ENCODE results near the gene CPLX3. TPM values are rescaled to one million over a fixed set of nuclear protein-coding genes. Genes with fewer than 3 reads are reported as not detected.

CPLX3 gene
- total and polyA plus RNA-seq, 10 of the 15 experiments (the other 5 are each of a cell fraction or from before 2014, with no cell fraction given): 0.02 to 0.04 TPM; not detected in 8

DNA sequence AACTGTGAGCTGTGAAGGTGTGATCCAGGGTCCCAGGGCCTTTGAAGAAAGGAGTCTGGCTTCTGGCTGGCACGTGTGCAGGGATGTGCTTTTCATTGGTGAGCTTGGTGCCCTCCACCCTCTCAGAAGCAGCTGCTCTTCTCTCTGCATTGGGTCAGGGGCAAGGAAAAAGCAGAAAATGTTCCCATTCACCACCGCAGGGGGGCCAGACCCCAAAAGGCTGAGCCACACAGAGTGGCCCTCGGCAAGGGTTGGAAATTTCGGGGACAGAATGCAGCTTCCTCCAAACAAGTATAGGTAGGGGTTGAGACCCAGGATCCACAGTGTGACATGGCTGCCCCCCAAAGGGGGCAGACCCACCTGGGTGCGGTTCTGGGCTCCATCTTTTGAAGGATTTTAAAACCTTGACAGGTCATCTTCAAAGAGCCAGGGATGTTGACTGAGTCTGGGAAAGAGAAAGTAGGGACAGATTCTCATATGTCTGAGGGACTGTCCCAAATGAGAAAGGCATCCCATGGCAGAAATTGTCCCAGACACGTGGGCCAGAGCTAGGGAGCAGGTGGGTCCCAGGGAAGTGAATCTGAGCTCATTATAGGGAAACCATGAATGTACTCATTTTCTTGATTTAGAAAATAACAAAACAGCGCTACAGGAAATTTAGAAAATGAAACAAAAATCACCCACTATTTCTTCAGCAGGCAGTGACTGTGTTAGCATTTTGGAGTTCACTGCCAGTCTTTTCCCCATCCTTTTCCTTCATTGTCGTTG lies 41.8 kb upstream of the CPLX3 start (continued):
- TF ChIP-seq, protein P1, sequence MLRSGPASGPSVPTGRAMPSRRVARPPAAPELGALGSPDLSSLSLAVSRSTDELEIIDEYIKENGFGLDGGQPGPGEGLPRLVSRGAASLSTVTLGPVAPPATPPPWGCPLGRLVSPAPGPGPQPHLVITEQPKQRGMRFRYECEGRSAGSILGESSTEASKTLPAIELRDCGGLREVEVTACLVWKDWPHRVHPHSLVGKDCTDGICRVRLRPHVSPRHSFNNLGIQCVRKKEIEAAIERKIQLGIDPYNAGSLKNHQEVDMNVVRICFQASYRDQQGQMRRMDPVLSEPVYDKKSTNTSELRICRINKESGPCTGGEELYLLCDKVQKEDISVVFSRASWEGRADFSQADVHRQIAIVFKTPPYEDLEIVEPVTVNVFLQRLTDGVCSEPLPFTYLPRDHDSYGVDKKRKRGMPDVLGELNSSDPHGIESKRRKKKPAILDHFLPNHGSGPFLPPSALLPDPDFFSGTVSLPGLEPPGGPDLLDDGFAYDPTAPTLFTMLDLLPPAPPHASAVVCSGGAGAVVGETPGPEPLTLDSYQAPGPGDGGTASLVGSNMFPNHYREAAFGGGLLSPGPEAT (IDR thresholded peaks at IDR 0.05; ENCODE audit: low read depth): no peak
- TF ChIP-seq BHLHE40 (IDR thresholded peaks at IDR 0.05; ENCODE audit: borderline replicate concordance in 1 of 2, low read depth in 2 of 2, low read length in 1 of 2) (peak; percentile 38 to 39; a peak in 1 of 4 replicates), RAD51 (IDR thresholded peaks at IDR 0.05) (peak; percentile 45), YY1 (IDR thresholded peaks at IDR 0.05; ENCODE audit: low read depth, low read length) (peak; percentile 58; the same call in 1 of the 2 replicates), STAT3 (IDR thresholded peaks at IDR 0.05; ENCODE audit: low read depth, low read length) (no peak), RB1 (IDR thresholded peaks at IDR 0.05; ENCODE audit: borderline replicate concordance) (no peak), RFX5 (IDR thresholded peaks at IDR 0.05; ENCODE audit: low read depth, low read length) (no peak), TBL1XR1 (IDR thresholded peaks at IDR 0.05; ENCODE audit: low read depth, low read length) (no peak), MEF2A (IDR thresholded peaks at IDR 0.05; ENCODE audit: insufficient read depth, low read depth, low read length) (no peak), NR2C2 (IDR thresholded peaks at IDR 0.05; ENCODE audit: borderline replicate concordance, control insufficient read depth, insufficient read length, low read depth) (no peak), SMAD1 (IDR thresholded peaks at IDR 0.05; ENCODE audit: low read depth, partially characterized antibody) (no peak), ATF7 (IDR thresholded peaks at IDR 0.05; ENCODE audit: low read depth) (no peak), RAD21 (IDR thresholded peaks at IDR 0.05; ENCODE audit: insufficient read depth, low read depth, low read length) (0 out of 2 replicates have a peak, but pooled peaks have one; percentile 6), MEF2B (IDR thresholded peaks at IDR 0.05; ENCODE audit: partially characterized antibody, poor library complexity, severe bottlenecking) (peak; percentile 9), EGR1 (IDR thresholded peaks at IDR 0.05; ENCODE audit: borderline replicate concordance in 1 of 2, low read depth in 2 of 2, low read length in 2 of 2) (no peak), IKZF1 (conservative IDR thresholded peaks at IDR 0.05) (0 out of 2 replicates have a peak, but pooled peaks have one; percentile 9), MTA2 (IDR thresholded peaks at IDR 0.05; ENCODE audit: low read depth) (no peak), ZNF207 (IDR thresholded peaks at IDR 0.05; ENCODE audit: borderline replicate concordance) (peak; percentile 37; the same call in 1 of the 2 replicates)
- TF ChIP-seq, protein P2, sequence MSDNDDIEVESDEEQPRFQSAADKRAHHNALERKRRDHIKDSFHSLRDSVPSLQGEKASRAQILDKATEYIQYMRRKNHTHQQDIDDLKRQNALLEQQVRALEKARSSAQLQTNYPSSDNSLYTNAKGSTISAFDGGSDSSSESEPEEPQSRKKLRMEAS (IDR thresholded peaks at IDR 0.05; ENCODE audit: low read depth, low read length): 0 out of 2 replicates have a peak, but pooled peaks have one; percentile 6
- TF ChIP-seq, protein P3, sequence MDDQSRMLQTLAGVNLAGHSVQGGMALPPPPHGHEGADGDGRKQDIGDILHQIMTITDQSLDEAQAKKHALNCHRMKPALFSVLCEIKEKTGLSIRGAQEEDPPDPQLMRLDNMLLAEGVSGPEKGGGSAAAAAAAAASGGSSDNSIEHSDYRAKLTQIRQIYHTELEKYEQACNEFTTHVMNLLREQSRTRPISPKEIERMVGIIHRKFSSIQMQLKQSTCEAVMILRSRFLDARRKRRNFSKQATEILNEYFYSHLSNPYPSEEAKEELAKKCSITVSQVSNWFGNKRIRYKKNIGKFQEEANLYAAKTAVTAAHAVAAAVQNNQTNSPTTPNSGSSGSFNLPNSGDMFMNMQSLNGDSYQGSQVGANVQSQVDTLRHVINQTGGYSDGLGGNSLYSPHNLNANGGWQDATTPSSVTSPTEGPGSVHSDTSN (IDR thresholded peaks at IDR 0.05; ENCODE audit: insufficient replicate concordance, low read depth, low read length): no peak
- TF ChIP-seq, protein P4, sequence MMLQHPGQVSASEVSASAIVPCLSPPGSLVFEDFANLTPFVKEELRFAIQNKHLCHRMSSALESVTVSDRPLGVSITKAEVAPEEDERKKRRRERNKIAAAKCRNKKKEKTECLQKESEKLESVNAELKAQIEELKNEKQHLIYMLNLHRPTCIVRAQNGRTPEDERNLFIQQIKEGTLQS (IDR thresholded peaks at IDR 0.05; ENCODE audit: borderline replicate concordance, extremely low read depth, low read depth, low read length): no peak
- TF ChIP-seq, protein P5, sequence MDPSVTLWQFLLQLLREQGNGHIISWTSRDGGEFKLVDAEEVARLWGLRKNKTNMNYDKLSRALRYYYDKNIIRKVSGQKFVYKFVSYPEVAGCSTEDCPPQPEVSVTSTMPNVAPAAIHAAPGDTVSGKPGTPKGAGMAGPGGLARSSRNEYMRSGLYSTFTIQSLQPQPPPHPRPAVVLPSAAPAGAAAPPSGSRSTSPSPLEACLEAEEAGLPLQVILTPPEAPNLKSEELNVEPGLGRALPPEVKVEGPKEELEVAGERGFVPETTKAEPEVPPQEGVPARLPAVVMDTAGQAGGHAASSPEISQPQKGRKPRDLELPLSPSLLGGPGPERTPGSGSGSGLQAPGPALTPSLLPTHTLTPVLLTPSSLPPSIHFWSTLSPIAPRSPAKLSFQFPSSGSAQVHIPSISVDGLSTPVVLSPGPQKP (IDR thresholded peaks at IDR 0.05; ENCODE audit: low read depth, low read length): no peak

Measured in GM12878 (cell line).